CD4-positive, alpha-beta T cell treated with Interleukin-15 for 4 hours (primary cell): ENCODE data around the gene GRIK4.

Experiments
- DNase-seq: peaks from one replicate; pipeline ENCODE4 v3.0.0-alpha.2; 2020; ENCODE audit warnings: low spot score

Gene GRIK4

DNA sequence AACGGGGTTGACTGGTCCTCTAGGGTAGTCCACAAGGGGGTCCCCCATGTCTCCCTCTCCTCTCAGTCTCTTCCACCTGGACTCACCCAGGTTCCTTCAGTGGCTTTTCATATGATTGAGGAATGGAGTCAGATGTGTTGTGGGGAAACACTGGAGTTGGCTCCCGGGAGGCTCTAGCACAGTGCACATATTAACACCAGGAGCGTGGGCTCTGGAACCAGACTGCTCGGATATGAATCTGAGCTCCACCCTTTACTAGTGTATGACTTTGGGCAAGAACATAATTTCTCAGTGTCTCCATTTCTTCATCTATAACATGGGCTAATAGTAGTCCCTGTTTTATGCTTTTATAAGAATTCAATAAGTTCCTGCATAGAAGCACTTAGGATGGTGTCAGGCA lies 157.0 kb downstream of the GRIK4 start:
- no peak for DNase-seq

DNA sequence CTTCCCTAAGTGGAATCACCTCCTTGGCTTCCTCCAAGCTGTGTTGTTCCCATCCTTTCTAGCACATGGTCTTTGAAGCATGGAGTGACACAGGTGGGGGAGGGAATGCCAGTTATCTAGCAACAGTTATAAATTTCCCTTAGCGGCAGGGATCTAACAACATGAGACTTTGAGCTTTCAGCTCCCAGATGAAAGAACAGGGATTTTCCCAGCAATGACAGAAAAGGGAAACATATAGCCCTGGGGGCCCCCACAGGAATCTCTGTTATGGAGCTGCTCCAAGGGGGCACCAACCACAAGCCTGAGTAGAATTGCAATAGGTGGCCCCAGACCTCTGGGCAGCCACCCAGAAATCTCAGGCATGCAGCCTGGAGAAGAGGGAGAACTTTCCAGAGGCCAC lies 163.0 kb downstream of the GRIK4 start:
- DNase-seq = no peak

DNA sequence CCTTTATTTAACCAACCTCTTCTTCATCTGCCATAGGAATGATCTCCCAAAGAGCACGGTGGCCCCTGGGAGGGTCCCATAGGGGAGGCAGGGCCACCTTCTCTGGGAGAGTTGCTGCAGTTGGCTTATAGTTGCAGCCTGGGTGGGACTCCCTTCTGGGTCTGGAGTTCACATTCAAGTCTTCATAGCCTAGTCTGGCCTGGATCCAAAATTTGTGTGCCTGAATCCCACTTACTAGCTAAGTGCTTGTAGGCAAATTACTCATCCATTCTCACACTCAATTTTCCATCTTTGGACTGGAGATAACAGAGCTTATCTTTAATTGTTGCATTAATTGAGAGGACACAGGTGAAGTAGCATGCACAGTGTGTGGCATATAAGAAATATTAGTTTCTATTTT lies 163.6 kb downstream of the GRIK4 start:
- DNase-seq = no peak

DNA sequence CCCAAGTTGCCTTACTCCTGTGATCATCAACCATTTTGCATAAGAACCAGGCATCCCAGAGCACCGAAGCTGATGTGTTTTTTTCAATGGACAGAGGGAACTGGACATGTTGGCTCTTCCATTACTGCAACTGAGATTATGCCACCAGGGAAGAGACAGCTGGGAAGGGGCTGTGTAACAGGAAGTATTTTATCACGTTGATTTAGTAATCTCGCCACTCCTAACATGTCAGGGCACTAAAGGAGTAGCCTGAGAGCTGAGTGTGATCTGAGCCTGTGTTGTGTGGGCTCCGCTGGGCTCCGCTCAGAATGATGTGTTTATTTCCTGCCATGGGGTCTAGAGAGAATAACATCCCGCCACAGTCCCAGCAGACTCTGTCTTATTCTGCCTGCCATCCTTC lies 165.4 kb downstream of the GRIK4 start:
- no peak for DNase-seq

DNA sequence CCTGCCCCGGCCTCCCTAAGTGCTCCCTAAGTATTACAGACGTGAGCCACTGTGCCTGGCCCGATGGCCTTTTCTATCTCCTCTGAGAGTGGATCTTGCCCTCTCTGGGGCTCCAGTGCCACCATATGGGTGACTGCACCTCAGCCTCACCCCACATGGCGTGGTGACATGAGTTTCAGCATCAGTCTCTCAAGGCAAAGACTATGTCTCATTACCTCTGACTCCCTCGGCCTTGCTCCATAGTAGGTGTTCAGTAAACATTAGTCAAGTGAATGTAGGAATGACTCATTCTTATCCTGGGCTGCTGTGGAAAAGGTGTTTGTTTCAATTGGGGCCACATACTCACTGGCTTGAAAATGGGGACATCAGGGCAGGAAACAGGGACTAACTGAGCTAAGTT lies 168.8 kb downstream of the GRIK4 start:
- no peak for DNase-seq

DNA sequence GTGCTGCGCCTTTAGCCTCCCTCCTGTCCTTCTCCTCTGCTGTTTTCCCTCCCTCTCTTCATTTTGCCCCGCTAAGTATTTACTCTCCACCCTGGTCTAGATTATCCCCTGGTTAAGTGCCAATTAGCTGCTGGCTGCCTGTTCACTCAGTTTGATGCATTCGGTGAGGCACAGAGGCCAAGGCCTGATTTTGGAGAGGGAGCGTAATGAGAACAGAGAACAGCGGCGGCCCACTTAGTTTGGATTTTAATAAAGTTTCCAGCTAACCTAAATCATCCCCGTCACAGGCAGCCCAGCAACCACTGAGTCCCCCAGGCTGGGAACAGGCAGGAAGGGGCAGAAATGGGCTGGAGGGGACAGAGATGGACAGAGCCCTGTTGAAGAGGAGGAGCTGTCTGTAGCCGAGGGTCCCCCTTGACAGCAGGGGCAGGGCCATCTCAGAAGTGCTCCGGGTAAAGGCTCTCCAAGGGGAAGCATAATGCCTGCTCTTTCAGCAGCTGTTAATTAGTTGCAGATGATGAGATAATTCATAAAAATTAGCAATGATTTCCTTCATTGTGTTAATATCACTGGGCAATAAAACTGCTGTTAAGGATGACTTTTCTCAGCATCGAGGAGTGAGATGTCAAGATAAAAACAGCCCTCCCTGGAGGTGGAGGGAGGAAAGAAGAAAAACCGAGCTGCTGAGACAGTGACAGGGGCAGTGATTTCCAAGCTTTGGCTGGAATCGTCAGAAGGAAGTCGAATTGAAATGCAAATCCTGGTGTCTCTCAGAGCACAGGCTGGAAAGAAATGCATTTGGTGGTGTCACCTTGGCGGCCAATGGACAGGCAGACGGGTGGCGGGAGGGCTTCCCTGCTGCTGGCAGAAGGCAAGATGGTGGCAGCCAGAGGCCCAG lies 170.1 kb downstream of the GRIK4 start:
- DNase-seq = no peak

DNA sequence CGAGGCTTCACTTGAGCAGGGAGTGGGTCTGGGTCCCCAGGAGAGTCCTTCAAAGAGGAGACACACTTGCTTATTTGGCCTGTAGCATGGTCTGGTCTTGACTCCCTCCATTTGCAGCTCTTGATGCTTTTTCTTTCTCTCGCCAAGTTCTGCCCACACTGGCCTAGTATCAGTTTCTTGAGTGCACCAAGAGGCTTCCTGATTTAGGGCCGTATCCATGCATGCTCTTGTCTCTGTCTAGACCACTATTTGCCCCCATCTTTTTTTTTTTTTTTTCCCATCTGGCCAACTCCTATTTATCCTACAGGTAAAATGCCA lies 170.7 kb downstream of the GRIK4 start:
- no peak for DNase-seq

DNA sequence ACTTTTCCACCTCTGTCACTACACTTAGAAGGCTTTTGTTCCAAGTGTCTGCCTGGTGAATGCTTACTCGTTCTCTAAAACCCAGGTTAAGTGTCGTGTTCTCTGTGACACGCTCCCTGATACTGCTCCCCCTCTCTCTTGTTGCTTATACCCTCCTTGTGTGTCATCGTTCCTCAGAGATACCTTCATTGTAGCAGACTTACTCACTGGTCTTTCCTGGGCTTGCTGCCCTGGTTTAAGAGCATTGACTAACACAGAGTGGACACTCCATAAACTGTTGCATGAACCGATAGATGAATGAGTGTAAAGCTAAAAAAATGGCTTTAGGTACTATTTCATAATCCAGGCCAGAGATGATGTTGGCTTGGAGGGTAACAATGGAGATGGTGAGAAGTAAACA lies 171.3 kb downstream of the GRIK4 start:
- no peak for DNase-seq

DNA sequence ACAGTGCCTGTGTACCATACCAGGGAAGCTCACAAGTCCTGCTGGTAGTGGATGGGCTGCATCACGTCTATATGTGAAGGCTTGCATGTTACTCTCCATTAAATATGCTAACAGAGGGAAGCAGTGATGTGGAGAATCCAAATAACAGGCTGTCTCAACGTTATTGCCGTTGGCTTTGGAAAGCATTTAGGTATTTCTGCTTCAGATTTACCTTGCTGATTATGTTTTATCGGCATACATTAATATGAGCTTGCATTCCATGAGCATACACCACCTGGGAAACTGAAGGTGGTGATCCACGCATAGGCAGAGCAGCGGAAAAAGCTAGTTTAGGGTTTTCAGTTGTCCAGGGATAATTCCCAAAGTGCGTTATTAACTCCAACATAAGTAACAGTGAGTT lies 175.0 kb downstream of the GRIK4 start:
- DNase-seq = no peak

DNA sequence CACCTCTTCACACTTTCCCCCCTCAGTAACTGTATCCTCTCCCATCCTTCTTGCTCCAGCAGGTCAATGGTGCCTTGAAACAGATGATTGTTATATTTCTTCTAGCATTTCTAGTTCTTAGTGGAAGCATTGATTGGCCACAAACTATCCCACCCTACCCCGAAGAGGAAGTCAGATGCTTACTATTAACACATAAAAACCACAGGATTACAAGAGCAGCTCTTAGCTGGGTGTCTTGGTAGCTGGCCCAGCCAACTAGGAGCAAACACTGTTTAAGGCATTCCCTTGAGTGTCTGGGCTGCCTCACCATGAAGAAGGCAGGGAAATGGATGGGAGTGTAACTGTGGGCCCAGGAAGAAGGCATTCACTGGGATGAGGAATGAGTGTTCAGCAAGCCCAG lies 176.6 kb downstream of the GRIK4 start:
- no peak for DNase-seq

DNA sequence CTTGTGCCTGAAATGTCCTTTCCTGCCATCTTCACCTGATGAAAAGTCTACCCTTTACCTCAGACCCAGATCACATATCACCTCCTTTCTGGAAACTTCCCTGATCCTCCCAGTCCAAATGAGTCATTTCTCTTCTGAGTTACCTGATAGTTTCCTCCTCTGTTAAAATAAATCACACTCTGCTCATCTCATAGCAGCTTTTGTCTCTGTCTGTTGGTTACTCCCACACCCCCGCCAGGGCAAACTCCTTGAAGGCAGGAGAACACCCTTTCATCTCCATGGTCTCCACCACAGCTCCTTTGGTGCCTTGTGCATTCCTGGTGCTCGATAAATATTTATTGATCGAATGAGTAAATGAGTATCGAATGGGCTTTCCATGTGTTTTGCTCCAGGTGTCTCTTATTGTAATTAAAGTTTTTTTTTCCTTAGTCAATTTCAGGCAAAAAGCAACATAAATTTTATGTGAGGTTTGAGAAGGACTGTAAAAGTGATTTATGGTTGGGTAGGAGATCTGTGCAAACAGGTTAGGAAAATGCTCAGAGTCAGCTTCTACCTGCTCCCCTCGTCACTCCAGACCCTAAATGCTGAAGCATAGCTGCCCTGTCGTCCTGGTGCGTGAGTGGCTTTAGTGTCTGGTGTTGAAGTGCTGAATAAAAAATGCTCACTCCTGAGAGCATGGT lies 178.2 kb downstream of the GRIK4 start:
- no peak for DNase-seq

DNA sequence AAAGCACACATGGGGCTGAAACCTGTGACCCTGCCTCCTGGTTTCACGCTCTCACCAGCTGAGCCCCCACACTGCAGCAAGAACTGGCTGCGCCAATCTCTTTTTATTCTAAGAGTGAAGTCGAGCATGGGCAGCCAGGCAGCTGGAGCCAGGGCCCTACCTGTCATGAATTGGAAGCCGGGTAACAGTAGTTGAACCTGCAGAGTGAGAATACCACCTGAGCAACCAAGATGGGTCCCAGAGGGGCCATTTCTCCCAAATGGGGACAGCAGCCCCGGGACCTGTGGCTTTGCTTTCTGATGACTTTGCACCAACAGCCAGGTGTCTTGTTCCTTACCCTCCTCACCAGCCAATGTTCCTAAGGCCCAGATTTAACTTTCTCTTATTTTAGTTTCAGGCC lies 178.9 kb downstream of the GRIK4 start:
- no peak for DNase-seq

DNA sequence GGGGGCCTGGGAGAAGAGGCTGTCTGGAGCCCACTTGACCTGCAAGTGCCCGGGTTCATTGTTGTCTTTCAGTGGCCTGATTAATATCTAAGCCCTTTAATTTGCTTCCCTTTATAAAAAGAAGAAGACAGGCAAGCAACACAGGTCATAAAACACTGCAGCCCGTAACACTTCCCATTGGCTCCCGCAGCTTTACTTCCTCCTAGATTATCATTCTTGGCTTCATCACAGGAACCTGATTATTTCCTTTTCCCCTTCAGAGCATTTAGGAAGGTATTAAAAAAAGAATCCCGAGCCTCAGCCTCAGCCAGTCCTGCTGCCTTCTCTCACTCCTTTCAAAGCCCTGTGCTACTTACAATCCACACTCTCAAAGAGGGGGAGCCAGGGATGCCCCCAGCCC lies 183.2 kb downstream of the GRIK4 start:
- no peak for DNase-seq

DNA sequence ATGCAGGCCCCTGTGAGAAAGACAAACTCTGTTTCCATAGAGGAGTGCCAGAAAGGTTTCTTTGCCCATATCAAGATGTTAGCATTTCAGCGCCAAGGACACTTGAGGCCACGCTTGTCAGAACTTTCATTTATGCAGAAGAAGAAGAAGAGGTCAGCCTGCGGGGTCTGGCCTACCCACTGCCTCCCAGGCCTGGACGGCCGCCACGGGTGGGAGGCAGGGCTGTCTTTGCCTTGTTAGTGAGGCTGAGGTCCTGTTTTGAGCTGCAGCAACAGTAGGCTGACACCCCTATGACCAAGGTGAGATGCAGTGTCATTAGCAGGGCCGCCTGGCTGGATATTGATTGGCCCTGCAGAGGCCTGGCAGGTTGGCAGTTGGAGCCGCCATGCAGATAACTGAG lies 183.9 kb downstream of the GRIK4 start:
- DNase-seq = no peak

DNA sequence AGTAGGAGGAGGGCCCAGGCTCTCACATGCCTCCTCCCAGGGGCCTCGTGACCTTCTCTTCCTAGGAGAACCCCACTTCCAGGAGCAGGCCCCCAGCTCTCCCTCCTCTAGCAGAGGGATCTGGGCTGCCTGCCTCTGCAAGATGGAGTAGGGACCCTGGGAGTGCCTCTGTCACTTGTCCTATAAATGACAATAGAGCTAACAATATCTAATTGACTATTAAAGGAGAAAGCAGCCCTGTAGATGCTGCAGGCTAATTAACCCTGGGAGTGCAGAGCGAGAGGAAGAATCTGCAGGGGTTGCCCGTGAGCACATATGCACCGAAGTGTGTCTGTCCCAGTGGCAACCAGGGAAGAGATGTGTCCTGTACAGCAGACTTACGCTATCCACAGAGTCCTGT lies 184.4 kb downstream of the GRIK4 start:
- DNase-seq = no peak

DNA sequence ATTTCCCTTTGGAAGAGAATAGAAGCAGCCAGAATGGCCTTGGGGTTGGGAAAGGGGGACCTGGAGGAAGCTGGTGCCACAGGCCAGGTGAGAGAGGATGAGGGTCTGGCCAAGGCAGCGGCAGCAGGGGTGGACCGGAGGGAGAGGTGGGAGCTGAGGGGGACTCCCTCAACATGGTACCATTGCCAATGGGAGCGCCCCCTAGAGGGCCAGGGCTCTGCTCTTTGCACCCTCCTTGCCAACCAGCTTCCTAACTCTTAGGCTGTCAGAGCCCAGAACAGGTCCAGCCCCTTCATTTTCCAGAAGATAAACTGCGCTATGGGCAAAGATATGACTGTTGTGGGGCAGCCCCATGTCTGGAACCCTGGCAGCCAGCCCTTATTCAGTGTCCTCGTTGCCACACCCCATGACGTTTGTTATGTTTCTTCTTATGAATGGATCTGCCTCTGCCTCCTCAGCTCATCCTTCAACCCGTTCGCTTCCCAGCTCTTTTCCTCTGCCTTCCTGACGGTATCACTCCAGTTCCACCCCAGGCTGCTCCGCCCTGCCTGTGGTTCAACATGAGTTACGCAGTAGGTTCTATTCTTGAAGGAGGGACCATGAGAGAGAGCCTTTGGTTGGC lies 185.2 kb downstream of the GRIK4 start:
- no peak for DNase-seq

DNA sequence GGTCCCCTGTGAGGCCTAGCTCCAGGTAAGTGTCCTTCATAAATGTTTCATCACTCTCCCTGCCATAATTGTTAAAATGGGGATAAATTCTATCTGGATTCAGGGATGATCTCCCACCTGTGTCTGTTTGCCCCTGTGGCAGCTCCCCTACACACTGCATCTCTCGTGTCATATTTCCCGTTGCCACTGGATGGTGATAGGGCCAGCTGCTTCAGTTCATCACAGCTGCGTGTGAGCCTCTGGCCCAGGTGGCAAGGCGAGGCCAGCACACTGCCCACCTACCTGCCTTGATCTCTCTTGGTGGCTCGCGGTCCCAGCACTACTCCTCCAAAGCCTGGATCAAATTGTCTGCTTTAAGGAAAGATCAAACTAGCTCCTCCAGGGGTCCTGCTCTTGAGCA lies 187.4 kb downstream of the GRIK4 start:
- no peak for DNase-seq

DNA sequence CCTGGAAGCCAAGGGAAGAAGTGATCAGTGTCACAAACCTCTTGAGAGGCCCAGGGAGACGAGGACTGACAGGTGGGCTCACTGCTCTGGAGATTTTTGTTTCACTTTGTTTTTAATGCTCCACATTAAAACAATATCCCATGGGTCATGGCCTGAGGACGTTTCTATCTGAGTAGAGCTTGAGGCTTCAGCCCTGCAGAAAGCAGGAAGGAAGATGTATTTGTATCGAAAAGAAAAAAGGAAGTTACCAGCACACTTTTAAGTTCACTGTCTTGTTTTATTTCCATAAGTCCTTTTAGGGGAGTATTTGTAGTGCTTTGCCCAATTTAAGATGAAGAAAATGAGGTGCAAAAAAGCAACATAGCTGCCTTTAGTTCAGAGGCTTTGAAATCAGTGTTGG lies 191.1 kb downstream of the GRIK4 start:
- DNase-seq = no peak

DNA sequence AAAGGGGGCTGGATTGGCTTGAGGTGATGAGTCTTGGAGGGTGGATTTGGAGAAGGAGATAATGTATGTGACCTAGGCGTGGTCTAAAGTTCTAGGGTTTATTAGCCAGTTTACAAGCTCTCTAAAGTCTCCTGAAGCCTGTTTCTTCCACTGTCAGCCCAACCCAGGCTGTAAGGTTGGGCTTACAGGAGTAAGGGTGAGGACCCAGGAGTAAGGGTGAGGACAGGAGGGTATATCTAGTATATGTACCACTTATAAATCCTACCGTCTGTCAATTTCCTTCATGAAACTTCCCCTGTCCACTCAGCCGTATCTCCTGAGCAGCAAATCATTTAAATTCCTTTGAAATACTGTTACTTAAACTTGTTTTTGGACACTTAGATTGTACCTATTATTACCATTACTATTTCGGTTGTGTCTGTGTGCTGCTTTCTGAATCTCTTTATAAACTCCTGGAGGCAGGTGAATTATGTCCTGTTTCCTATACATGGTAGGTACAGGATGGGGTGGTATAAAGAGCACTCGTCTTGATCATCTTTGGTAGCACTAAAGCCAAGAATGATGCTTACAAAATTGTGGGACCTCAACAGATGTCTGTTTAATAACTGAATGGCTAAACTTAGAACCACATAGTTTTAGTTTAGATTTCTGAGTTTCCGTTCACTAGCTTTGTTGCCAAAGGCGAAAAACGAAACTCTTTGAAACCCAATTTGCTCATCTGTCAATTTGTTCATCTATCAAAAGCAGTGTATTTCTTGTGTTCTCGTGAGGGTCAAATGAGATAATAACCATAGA lies 192.0 kb downstream of the GRIK4 start:
- no peak for DNase-seq

DNA sequence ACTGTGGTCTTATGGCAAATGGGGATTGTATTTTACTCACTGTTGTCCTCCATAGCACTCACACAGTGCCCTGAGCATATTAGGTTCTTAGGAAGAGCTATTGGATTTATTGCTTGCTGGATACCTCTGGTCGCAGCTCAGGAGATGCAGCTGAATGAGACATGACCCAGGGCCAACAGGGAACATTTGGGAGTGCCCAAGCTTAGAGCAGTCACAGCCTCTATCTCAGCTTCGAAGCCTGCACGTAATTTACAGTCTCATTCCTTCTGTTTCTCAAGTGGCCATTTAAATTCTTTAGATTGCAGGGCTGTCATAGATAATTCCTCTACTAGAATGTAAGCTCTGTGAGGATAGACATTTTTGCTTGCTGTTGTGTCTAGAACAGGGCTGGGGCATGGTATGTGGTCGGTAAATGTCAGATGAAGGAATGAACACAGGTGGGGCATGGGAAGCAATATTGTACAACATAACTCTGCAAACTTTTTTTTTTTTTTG lies 192.8 kb downstream of the GRIK4 start:
- DNase-seq = no peak

DNA sequence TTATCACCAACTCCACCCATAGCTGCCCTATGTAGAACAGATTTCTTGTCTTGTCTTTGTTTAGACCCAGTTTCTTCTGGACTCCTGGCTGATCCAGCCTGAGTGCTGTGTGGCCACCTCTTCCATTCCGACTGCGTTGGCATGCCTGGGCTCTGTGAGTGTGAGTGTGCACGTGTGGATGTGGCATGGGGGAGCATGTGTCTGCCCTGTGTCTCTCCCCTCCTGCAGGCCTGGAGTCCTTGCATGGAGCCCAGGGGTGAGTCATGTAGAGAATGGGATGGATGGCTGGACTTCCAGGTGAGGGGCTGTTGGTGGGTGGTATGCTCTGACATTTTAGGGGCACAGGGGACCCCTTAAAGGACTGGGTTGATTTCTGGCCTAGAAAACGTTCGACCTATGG lies 194.7 kb downstream of the GRIK4 start:
- DNase-seq = no peak

DNA sequence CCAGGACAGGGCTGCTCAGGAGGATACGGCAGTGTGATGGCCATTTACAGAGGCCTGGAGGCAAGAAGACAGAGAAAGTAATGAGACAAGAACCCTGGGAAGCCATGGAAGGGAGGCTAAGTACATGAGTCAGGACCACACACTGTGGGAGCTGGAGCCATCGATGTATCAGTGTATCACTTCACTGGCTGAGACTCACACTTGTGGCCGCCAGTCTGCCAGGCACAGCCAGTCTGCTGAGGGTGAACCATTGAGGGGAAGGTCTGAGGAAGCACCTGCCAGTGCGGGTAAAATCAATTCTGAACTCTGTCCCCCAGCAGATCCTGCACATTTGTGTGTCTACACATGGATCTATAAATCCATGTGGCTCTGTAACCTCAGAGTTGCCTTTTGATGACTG lies 195.6 kb downstream of the GRIK4 start:
- DNase-seq = no peak
